Fibroblast of lung (primary cell): ENCODE measurements around the gene TMEM234. TPM values are rescaled to one million over a fixed set of nuclear protein-coding genes. Genes with fewer than 3 reads are reported as not detected.
"Not testable (repeated sequence)": the region's sequence is repeated elsewhere in the genome, so short reads cannot be mapped to it uniquely, and the experiment has no call there.

Experiments
- DNase-seq, 2 donors: peaks; one replicate each; pipeline versions ENCODE4 v3.0.0 to v3.0.0-alpha.2; 2010; ENCODE audit warnings: low read depth in 2 of 2
- H2AFZ ChIP-seq: 2 replicates; pipeline ENCODE4 v1.5.1; 2012; ENCODE audit warnings: low read length, control low read depth, inconsistent platforms
- H3K27ac ChIP-seq: 2 replicates; pipeline ENCODE4 v1.5.1; 2011; ENCODE audit warnings: low read length, control low read depth; ENCODE audit not compliant: insufficient read depth
- H3K27me3 ChIP-seq: 2 replicates; pipeline ENCODE4 v1.5.1; 2011; ENCODE audit warnings: mild to moderate bottlenecking, low read length; ENCODE audit not compliant: control insufficient read depth, insufficient read depth
- H3K36me3 ChIP-seq: 2 replicates; pipeline ENCODE4 v1.5.1; 2011; ENCODE audit warnings: low read length; ENCODE audit not compliant: control insufficient read depth, insufficient read depth
- H3K4me1 ChIP-seq: 2 replicates; pipeline ENCODE4 v1.5.1; 2011; ENCODE audit warnings: low read length; ENCODE audit not compliant: control insufficient read depth, insufficient read depth; ENCODE audit errors: extremely low read depth
- H3K4me2 ChIP-seq: 2 replicates; pipeline ENCODE4 v1.5.1; 2011; ENCODE audit warnings: low read length, control low read depth; ENCODE audit not compliant: insufficient read depth; ENCODE audit errors: extremely low read depth
- H3K4me3 ChIP-seq, 4 experiments: fragments of 200-600 bp in 1 of 4; sonication (generic) in 1 of 4; replicated peaks in 1 of 4; 2 replicates each; pipeline ENCODE4 v1.5.1; 2011 to 2016; ENCODE audit warnings: low read length in 4 of 4, low read depth in 3 of 4, mild to moderate bottlenecking in 3 of 4, control low read depth in 2 of 4, inconsistent platforms in 1 of 4, mixed read lengths in 1 of 4; ENCODE audit not compliant: insufficient read depth in 1 of 4; ENCODE audit errors: control extremely low read depth in 1 of 4
- H3K79me2 ChIP-seq: 2 replicates; pipeline ENCODE4 v1.5.1; 2012; ENCODE audit warnings: mild to moderate bottlenecking, low read length, inconsistent platforms; ENCODE audit not compliant: control insufficient read depth, insufficient read depth
- H3K9ac ChIP-seq: 2 replicates; pipeline ENCODE4 v1.5.1; 2011; ENCODE audit warnings: mild to moderate bottlenecking, low read length, control low read depth; ENCODE audit not compliant: insufficient read depth
- H3K9me3 ChIP-seq: 2 replicates; pipeline ENCODE4 v1.5.1; 2012; ENCODE audit warnings: low read depth, low read length; ENCODE audit not compliant: control insufficient read depth, insufficient read depth
- H4K20me1 ChIP-seq: 2 replicates; pipeline ENCODE4 v1.5.1; 2011; ENCODE audit warnings: low read length; ENCODE audit not compliant: control insufficient read depth, insufficient read depth; ENCODE audit errors: extremely low read depth
- CTCF ChIP-seq, 2 donors: IDR thresholded peaks in 1 of 2; conservative IDR thresholded peaks in 1 of 2; 1 replicate in 1 of 2; 2 replicates in 1 of 2; pipeline ENCODE4 v1.5.1; 2011 to 2012; ENCODE audit warnings: low read length in 2 of 2, control low read depth in 1 of 2, inconsistent platforms in 1 of 2, low read depth in 1 of 2, mild to moderate bottlenecking in 1 of 2
- EZH2 ChIP-seq: IDR thresholded peaks from 2 replicates; pipeline ENCODE4 v1.5.1; 2012; ENCODE audit warnings: low read length, control low read depth, mild to moderate bottlenecking; ENCODE audit errors: missing control alignments
- polyA plus RNA-seq, 2 donors: library from polyadenylated mRNA; depleted of rRNA in 1 of 2; stranded (reverse) in 1 of 2; unstranded in 1 of 2; fragments of >200 nt; gene quantifications; 2 replicates each; pipeline ENCODE4 v1.2.1, GENCODE V29; 2011 to 2012; ENCODE audit warnings: missing spikeins in 1 of 2
- total RNA-seq: library from RNA; depleted of rRNA; stranded (reverse); fragments of >200 nt; gene quantifications from 2 replicates; pipeline ENCODE4 v1.2.1, GENCODE V29; 2014

The TMEM234 gene
- total and polyA plus RNA-seq, 2 donors (not counting 1 experiment from before 2014, with no cell fraction given): 15.8 to 17.5 TPM

DNA sequence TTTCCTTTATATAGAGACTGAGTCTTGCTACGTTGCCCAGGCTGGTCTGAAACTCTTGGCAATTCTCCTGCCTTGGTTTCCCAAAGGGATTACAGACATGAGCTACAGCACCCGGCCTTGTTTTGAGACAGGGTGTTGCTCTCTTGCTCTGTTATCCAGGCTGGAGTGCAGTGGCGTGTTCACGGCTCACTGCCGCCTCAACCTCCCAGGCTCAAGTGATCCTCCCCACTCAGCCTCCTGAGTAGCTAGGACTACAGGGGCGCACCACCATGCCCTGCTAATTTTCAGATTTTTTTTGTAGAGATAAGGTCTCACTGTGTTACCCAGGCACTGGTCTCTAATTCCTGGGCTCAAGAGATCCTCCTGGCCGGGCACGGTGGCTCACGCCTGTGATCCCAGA, 43.7 kb upstream of the TMEM234 start:
- H3K4me3 ChIP-seq: no peak overlapping the region
- no peak overlapping the region for H3K4me2 ChIP-seq
- no peak overlapping the region for H2AFZ ChIP-seq
- peaks cover 2% of the 10 kb centered on the region for H3K4me1 ChIP-seq
- no peaks in the 10 kb centered on the region for H3K79me2 ChIP-seq
- no peaks in the 10 kb centered on the region for H4K20me1 ChIP-seq
- H3K9ac ChIP-seq: no peak overlapping the region
- no peak overlapping the region for H3K27ac ChIP-seq
- H3K27me3 ChIP-seq: peaks cover 3% of the 10 kb centered on the region
- H3K9me3 ChIP-seq: no peaks in the 10 kb centered on the region
- no peak for TF ChIP-seq EZH2
- no peak for TF ChIP-seq CTCF (conservative IDR thresholded peaks at IDR 0.05 in 1 of 2, IDR thresholded peaks at IDR 0.05 in 1 of 2; ENCODE audit: low read depth in 1 of 2, low read length in 2 of 2)
- DNase-seq: no peak
- no peaks in the 10 kb centered on the region for H3K36me3 ChIP-seq

GRCh38 chr1:32263744-32264143, 41.6 kb upstream of the TMEM234 start:
- no peak overlapping the region for H2AFZ ChIP-seq
- H3K9me3 ChIP-seq: no peaks in the 10 kb centered on the region
- H3K27me3 ChIP-seq: no peaks in the 10 kb centered on the region
- TF ChIP-seq EZH2: no peak
- TF ChIP-seq CTCF (conservative IDR thresholded peaks at IDR 0.05 in 1 of 2, IDR thresholded peaks at IDR 0.05 in 1 of 2; ENCODE audit: low read depth in 1 of 2, low read length in 2 of 2): no peak
- H4K20me1 ChIP-seq: no peaks in the 10 kb centered on the region
- no peaks in the 10 kb centered on the region for H3K36me3 ChIP-seq
- H3K4me2 ChIP-seq: no peak overlapping the region
- no peak overlapping the region for H3K9ac ChIP-seq
- no peaks in the 10 kb centered on the region for H3K79me2 ChIP-seq
- no peak for DNase-seq
- H3K4me1 ChIP-seq: peaks cover 2% of the 10 kb centered on the region
- no peak overlapping the region for H3K4me3 ChIP-seq
- H3K27ac ChIP-seq: no peak overlapping the region

DNA sequence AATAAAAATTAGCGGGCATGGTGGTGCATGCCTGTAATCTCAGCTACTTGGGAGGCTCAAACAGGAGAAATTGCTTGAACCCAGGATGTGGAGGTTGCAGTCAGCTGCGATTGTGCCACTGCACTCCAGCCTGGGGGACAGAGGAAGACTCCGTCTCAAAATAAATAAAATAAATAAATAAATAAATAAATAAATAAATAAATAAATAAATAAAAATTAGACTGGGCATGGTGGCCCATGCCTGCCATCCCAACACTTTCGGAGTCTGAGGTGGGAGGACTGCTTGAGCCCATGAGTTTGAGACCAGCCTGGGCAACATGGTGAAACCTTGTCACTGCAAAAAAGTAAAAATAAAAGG, 41.1 kb upstream of the TMEM234 start:
- H3K79me2 ChIP-seq, DNase-seq, H2AFZ ChIP-seq, H3K9ac ChIP-seq, H4K20me1 ChIP-seq, H3K27me3 ChIP-seq, H3K27ac ChIP-seq, H3K4me3 ChIP-seq, H3K4me2 ChIP-seq, H3K4me1 ChIP-seq, H3K36me3 ChIP-seq, H3K9me3 ChIP-seq: not testable (repeated sequence)

DNA sequence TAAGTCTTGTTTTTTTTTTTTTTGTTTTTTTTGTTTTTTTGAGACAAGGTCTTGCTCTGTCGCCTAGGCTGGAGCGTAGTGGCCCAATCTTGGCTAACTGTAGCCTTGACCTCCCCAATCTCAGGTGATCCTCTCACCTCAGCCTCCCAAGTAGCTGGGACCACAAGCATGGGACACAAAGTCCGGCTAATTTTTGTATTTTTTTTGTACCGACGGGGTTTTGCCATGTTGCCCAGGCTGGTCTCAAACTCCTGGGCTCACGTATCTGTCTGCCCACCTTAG, 35.0 kb upstream of the TMEM234 start:
- Histone ChIP-seq H3K9me3 (no peaks in the 10 kb centered on the region), H3K4me1 (no peaks in the 10 kb centered on the region), H2AFZ (no peak overlapping the region), H3K4me3 (no peak overlapping the region), H3K4me2 (no peak overlapping the region), H3K36me3 (no peaks in the 10 kb centered on the region), H3K9ac (no peak overlapping the region), H3K79me2 (no peaks in the 10 kb centered on the region), H3K27me3 (no peaks in the 10 kb centered on the region), H3K27ac (no peak overlapping the region), H4K20me1 (no peaks in the 10 kb centered on the region)
- no peak for DNase-seq
- TF ChIP-seq CTCF (conservative IDR thresholded peaks at IDR 0.05 in 1 of 2, IDR thresholded peaks at IDR 0.05 in 1 of 2; ENCODE audit: low read depth in 1 of 2, low read length in 2 of 2) (no peak), EZH2 (no peak)
